ENCODE measurements around the gene SORBS1.

GRCh38 chr10:95312986-95313495 lies 248.1 kb downstream of the SORBS1 start:
- no peak for TF ChIP-seq GATA2 (IDR thresholded peaks at IDR 0.05; ENCODE audit: low read depth, low read length)
- TF ChIP-seq GATA3 (IDR thresholded peaks at IDR 0.05; ENCODE audit: low read depth, low read length), result no peak

Measured in SH-SY5Y (cell line).